ENCODE measurements around the gene FRRS1L. TPM values are rescaled to one million over a fixed set of nuclear protein-coding genes. Genes with fewer than 3 reads are reported as not detected.
A peak's percentile ranks its signal among the peaks of the same experiment; 100 is the strongest.

The FRRS1L gene
- total RNA-seq, 3 donors from 2014 or later, result 0.16 to 2.6 (median 2.0) TPM

DNA sequence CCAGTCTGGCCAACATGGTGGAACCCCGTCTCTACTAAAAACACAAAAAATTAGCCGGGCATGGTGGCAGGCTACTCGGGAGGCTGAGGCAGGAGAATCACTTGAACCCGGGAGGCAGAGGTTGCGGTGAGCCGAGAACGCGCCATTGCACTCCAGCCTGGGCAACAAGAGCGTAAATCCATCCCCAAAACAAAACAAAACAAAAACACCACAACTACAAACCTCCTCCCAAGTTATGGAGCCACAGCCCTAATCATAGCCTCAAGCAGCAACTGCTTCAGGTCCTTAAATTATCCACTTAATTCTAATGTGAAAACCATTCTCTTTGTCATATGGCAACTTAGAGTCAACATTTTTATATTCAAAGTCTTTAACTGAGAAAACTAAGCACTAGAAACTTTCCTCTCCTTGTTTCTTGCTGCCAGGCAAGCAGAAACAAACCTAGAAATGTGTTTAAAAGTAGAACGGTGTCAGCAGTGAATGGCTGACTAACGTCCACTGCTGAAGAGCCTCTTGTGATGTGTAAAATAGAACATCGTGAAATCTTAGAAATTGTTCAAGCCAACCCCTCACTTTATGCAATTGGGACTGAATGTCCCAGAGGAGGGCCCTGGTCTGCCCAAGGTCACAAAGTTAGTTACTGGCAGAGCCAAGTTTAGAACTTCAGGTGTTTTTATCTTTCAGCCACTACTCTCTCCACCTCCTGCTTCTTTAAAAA is 53.0 kb downstream of the FRRS1L start:
- Histone ChIP-seq H3K27ac (peak overlapping the region in 1 of 2 donors; percentile 28), H3K4me1 (peaks cover 0 to 13% of the 10 kb centered on the region in 2 donors), H3K27me3 (no peaks in the 10 kb centered on the region), H3K4me3 (no peak overlapping the region), H3K9me3 (no peaks in the 10 kb centered on the region), H3K36me3 (no peaks in the 10 kb centered on the region)
- intact Hi-C loops (cut with DNase I; ENCODE audit: low total_unique reads), result loop anchor here (10.0 kb wide), 1 partner anchor 109 kb away; no protein-coding TSS in a partner anchor
- TF ChIP-seq POLR2AphosphoS5 (IDR thresholded peaks at IDR 0.05) (no peak), POLR2A (IDR thresholded peaks at IDR 0.05) (no peak)
- TF ChIP-seq, protein P1, sequence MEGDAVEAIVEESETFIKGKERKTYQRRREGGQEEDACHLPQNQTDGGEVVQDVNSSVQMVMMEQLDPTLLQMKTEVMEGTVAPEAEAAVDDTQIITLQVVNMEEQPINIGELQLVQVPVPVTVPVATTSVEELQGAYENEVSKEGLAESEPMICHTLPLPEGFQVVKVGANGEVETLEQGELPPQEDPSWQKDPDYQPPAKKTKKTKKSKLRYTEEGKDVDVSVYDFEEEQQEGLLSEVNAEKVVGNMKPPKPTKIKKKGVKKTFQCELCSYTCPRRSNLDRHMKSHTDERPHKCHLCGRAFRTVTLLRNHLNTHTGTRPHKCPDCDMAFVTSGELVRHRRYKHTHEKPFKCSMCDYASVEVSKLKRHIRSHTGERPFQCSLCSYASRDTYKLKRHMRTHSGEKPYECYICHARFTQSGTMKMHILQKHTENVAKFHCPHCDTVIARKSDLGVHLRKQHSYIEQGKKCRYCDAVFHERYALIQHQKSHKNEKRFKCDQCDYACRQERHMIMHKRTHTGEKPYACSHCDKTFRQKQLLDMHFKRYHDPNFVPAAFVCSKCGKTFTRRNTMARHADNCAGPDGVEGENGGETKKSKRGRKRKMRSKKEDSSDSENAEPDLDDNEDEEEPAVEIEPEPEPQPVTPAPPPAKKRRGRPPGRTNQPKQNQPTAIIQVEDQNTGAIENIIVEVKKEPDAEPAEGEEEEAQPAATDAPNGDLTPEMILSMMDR (IDR thresholded peaks at IDR 0.05), result no peak
- DNase-seq (ENCODE audit: low spot score in 2 of 2), result no peak

DNA sequence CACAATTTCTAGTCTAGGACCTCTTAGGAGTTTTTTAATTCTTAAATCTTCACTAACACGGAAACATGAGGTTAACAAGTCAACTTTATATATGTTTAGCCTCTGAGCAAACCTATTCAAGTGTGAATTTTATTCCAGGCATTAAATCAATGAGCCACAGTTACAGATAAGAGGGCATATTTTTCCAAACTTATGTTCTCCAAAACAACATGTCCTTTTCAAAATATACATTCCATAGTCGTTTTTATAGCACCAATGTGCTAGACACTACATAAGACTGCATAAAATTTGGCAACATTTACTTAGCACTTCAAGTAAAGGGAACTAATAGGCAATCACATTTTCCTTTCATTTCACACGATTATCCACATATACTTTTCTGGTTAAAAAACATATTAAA is 53.8 kb downstream of the FRRS1L start:
- H3K4me1 ChIP-seq, result peaks cover 0 to 13% of the 10 kb centered on the region in 2 donors
- H3K27ac ChIP-seq, result no peak overlapping the region
- TF ChIP-seq, protein P1 (IDR thresholded peaks at IDR 0.05), result no peak
- H3K36me3 ChIP-seq, result no peaks in the 10 kb centered on the region
- no peak for DNase-seq (ENCODE audit: low spot score in 2 of 2)
- no peak overlapping the region for H3K4me3 ChIP-seq
- intact Hi-C loops (cut with DNase I; ENCODE audit: low total_unique reads), result loop anchor here (10.0 kb wide), 1 partner anchor 108 kb away; no protein-coding TSS in a partner anchor
- H3K27me3 ChIP-seq, result no peaks in the 10 kb centered on the region
- no peaks in the 10 kb centered on the region for H3K9me3 ChIP-seq

DNA sequence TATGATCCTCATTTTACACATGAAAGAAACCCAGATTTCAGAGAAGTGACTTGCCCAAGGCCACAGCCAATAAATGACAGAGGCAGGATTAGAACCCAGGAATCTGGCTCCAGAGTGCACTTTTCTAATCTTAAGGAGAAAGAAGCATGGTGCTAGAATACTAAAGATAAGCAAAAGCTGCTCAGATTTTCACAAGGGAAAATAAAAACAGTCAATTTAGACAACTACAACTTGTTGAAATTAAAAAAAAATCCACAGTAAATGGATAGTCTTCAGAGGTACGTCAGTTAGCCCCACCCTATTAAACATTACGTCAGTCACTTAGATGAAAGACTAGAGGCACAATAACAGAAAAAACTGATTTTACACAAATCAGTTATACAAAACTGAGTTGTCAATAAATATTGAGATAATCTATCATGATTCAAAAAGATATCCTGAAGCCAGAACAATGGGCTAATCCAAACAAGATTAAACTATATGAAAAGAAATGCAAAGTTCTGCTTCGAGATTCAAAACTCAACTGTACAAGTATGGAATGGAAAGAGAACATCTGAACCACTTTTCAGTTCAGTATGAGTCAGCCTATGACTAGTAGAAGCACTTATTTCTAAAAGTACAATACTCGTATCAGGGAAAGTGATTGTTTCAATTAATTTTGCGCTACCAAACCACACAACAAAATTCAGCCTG is 56.6 kb downstream of the FRRS1L start:
- H3K9me3 ChIP-seq, result no peaks in the 10 kb centered on the region
- TF ChIP-seq POLR2AphosphoS5 (IDR thresholded peaks at IDR 0.05) (no peak), POLR2A (IDR thresholded peaks at IDR 0.05) (no peak)
- TF ChIP-seq, protein P1 (IDR thresholded peaks at IDR 0.05), result no peak
- peaks cover 0 to 5% of the 10 kb centered on the region in 2 donors for H3K4me1 ChIP-seq
- peak overlapping the region; percentile 9 to 59 for H3K27ac ChIP-seq
- no peak for DNase-seq (ENCODE audit: low spot score in 2 of 2)
- intact Hi-C loops (cut with DNase I; ENCODE audit: low total_unique reads), result loop anchor here (10.0 kb wide), 1 partner anchor 106 kb away; no protein-coding TSS in a partner anchor
- H3K27me3 ChIP-seq, result no peaks in the 10 kb centered on the region
- no peak overlapping the region for H3K4me3 ChIP-seq
- no peaks in the 10 kb centered on the region for H3K36me3 ChIP-seq

DNA sequence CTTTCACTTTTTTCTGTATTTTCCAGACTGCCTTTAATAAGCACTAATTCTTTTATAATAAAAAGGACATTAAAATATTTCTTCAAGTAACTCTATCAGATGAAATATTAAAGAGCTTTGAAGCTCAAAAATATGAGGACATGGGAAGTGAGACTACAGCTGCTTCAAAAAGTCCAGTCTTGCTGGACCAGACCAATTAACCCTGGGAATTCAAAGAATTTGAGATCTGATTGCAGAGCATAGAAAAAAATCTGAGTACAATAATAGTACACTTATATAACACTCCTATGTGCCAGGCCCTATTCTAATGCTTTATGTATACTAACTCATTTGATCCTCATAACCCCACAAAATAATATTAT is 57.1 kb downstream of the FRRS1L start:
- DNase-seq (ENCODE audit: low spot score in 2 of 2), result no peak
- Histone ChIP-seq H3K27me3 (no peaks in the 10 kb centered on the region), H3K4me1 (peaks cover 0 to 5% of the 10 kb centered on the region in 2 donors), H3K36me3 (no peaks in the 10 kb centered on the region), H3K9me3 (no peaks in the 10 kb centered on the region), H3K27ac (peak overlapping the region in 1 of 2 donors; percentile 59), H3K4me3 (no peak overlapping the region)
- no peak for TF ChIP-seq POLR2AphosphoS5 (IDR thresholded peaks at IDR 0.05)
- no peak for TF ChIP-seq POLR2A (IDR thresholded peaks at IDR 0.05)
- TF ChIP-seq, protein P1 (IDR thresholded peaks at IDR 0.05), result no peak
- intact Hi-C loops (cut with DNase I; ENCODE audit: low total_unique reads), result loop anchor here (10.0 kb wide), 1 partner anchor 105 kb away; no protein-coding TSS in a partner anchor

DNA sequence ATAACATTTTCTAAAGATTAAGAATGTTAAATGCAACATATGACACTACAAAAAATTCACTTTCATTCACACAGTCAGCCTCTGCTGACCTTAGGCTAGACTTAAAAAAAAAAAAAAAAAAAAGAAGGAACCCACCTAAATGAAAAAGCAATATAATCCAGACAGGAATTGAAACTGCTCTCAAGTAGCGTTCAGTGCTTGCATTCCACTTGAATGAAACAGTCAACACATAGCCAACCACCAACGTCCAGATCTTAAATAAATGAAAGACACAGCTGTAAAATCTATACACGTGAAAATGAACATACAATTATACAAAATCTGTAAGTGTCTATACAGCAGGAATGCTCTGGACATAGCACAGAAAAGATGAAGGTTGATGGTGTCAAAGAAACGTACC is 58.7 kb downstream of the FRRS1L start:
- intact Hi-C loops (cut with DNase I; ENCODE audit: low total_unique reads), result no loop called here
- peaks cover 0 to 5% of the 10 kb centered on the region in 2 donors for H3K4me1 ChIP-seq
- H3K27ac ChIP-seq, result no peak overlapping the region
- no peaks in the 10 kb centered on the region for H3K9me3 ChIP-seq
- no peak overlapping the region for H3K4me3 ChIP-seq
- H3K27me3 ChIP-seq, result no peaks in the 10 kb centered on the region
- DNase-seq (ENCODE audit: low spot score in 2 of 2), result no peak
- H3K36me3 ChIP-seq, result no peaks in the 10 kb centered on the region
- TF ChIP-seq, protein P1 (IDR thresholded peaks at IDR 0.05), result no peak
- TF ChIP-seq POLR2A (IDR thresholded peaks at IDR 0.05), result no peak
- TF ChIP-seq POLR2AphosphoS5 (IDR thresholded peaks at IDR 0.05), result no peak
